Stomach (tissue), 9 donors: Measurements from ENCODE around the gene VMA21. TPM values are rescaled to one million over a fixed set of nuclear protein-coding genes. Genes with fewer than 3 reads are reported as not detected.

Experiments
- DNase-seq, 2 donors: peaks; one replicate each; pipeline versions ENCODE4 v3.0.0 to v3.0.0-alpha.2; 2013 to 2019
- H3K27ac ChIP-seq, 5 donors: fragments of 200-600 bp in 4 of 5; sonication (generic) in 4 of 5; one replicate each; pipeline ENCODE4 v1.5.1; 2013 to 2019; ENCODE audit warnings: mild to moderate bottlenecking in 1 of 5, moderate library complexity in 1 of 5
- H3K27me3 ChIP-seq, 3 donors: fragments of 200-600 bp; sonication (generic); one replicate each; pipeline ENCODE4 v1.5.1; 2017 to 2019; ENCODE audit warnings: mixed run types in 1 of 3
- H3K36me3 ChIP-seq, 4 donors: fragments of 200-600 bp; sonication (generic); 1 replicate in 3 of 4; 2 replicates in 1 of 4; pipeline ENCODE4 v1.5.1; 2016 to 2019
- H3K4me1 ChIP-seq, 4 donors: fragments of 200-600 bp; sonication (generic); one replicate each; pipeline ENCODE4 v1.5.1; 2016 to 2019
- H3K4me3 ChIP-seq, 4 donors: fragments of 200-600 bp; sonication (generic) in 3 of 4; one replicate each; pipeline ENCODE4 v1.5.1; 2016 to 2019; ENCODE audit warnings: mild to moderate bottlenecking in 1 of 4
- H3K9me3 ChIP-seq, 4 donors: fragments of 200-600 bp; sonication (generic); one replicate each; pipeline ENCODE4 v1.5.1; 2016 to 2019
- CTCF ChIP-seq, 7 experiments: fragments of 450-650 bp in 4 of 7; fragments of 200-600 bp in 3 of 7; sonication (generic) in 3 of 7; IDR thresholded peaks; one replicate each; pipeline ENCODE4 v1.5.1; 2016 to 2019; ENCODE audit warnings: antibody characterized with exemption in 7 of 7, control low read depth in 2 of 7, mild to moderate bottlenecking in 1 of 7
- EP300 ChIP-seq: sonication (generic); formaldehyde crosslinking; IDR thresholded peaks from one replicate; pipeline ENCODE4 v1.6.1; 2017; ENCODE audit warnings: antibody characterized with exemption
- POLR2A ChIP-seq, 4 donors: fragments of 450-650 bp; IDR thresholded peaks; one replicate each; pipeline ENCODE4 v1.6.1; 2016; ENCODE audit warnings: antibody characterized with exemption in 4 of 4, control low read depth in 2 of 4, mild to moderate bottlenecking in 1 of 4, moderate library complexity in 1 of 4
- POLR2AphosphoS5 ChIP-seq, 3 donors: sonication (generic); formaldehyde crosslinking; IDR thresholded peaks; one replicate each; pipeline ENCODE4 v1.6.1; 2016; ENCODE audit warnings: antibody characterized with exemption in 3 of 3
- WGBS, 5 donors: extraction: QIAGEN DNeasy Blood & Tissue Kit in 3 of 5; methylation state at CpG; one replicate each; pipeline versions ENCODE4 v1.1.5 to v1.1.7; 2013 to 2018; 5-methylcytosine and 5-hydroxymethylcytosine counted together
- intact Hi-C: fragments of 100-400 bp; cut with DNase I; formaldehyde crosslinking; loops from one replicate; pipeline ENCODE4 v1.15.1; 2023; ENCODE audit warnings: low total_unique reads
- polyA plus RNA-seq, 3 donors: library from polyadenylated mRNA; stranded (reverse); fragments of 200-250 nt; gene quantifications; one replicate each; pipeline ENCODE4 v1.2.3, GENCODE V29; 2013
- total RNA-seq, 5 donors: library from RNA; depleted of rRNA; stranded (reverse); fragments of >200 nt; gene quantifications; one replicate each; pipeline versions ENCODE4 v1.1.0 to v1.2.3, GENCODE V29; 2014 to 2016
- donor health status: healthy with polysubstance abuse.
- donor health status: Bipolar disorder and iron deficiency.
- donor health status: healthy.

VMA21 gene
- total and polyA plus RNA-seq, 8 donors = 0.29 to 35.8 (median 6.4) TPM

- peaks cover 0 to 14% (median 0%) of the 10 kb centered on the region in 3 donors for H3K27me3 ChIP-seq
- no peak for DNase-seq
- H3K4me3 ChIP-seq = no peak overlapping the region
- H3K9me3 ChIP-seq = no peaks in the 10 kb centered on the region
- H3K36me3 ChIP-seq = no peaks in the 10 kb centered on the region
- WGBS, 5 donors = 55 to 93% (median 73%) methylated on average over 2 of the region's 2 CpGs
- peaks cover 0 to 5% (median 3%) of the 10 kb centered on the region in 4 donors for H3K4me1 ChIP-seq
- H3K27ac ChIP-seq = no peak overlapping the region
- intact Hi-C loops = no loop called here
- no peak for TF ChIP-seq CTCF (IDR thresholded peaks at IDR 0.05)
- no peak for TF ChIP-seq POLR2AphosphoS5 (IDR thresholded peaks at IDR 0.05)
- no peak for TF ChIP-seq POLR2A (IDR thresholded peaks at IDR 0.05)
- no peak for TF ChIP-seq EP300
Observed at GRCh38 chrX:151363316-151363715, 33.7 kb upstream of the VMA21 start.

- no peaks in the 10 kb centered on the region for H3K9me3 ChIP-seq
- H3K4me1 ChIP-seq = no peaks in the 10 kb centered on the region
- no peak for DNase-seq
- no peak for TF ChIP-seq POLR2AphosphoS5 (IDR thresholded peaks at IDR 0.05)
- TF ChIP-seq EP300 = no peak
- TF ChIP-seq POLR2A (IDR thresholded peaks at IDR 0.05) = no peak
- TF ChIP-seq CTCF (IDR thresholded peaks at IDR 0.05) = no peak
- no peak overlapping the region for H3K27ac ChIP-seq
- no peak overlapping the region for H3K4me3 ChIP-seq
- no peaks in the 10 kb centered on the region for H3K36me3 ChIP-seq
- H3K27me3 ChIP-seq = no peaks in the 10 kb centered on the region
- intact Hi-C loops = no loop called here
- 61 to 93% (median 86%) methylated on average over 2 of the region's 2 CpGs for WGBS, 5 donors
Observed at GRCh38 chrX:151365579-151365978, 31.4 kb upstream of the VMA21 start.

- Histone ChIP-seq H3K9me3 (no peaks in the 10 kb centered on the region), H3K4me1 (peaks cover 0 to 4% (median 0%) of the 10 kb centered on the region in 4 donors), H3K36me3 (no peaks in the 10 kb centered on the region), H3K4me3 (no peak overlapping the region), H3K27me3 (no peaks in the 10 kb centered on the region), H3K27ac (no peak overlapping the region)
- intact Hi-C loops = no loop called here
- DNase-seq = peak in 1 of 2 donors; percentile 20
- WGBS, 5 donors = 9 to 52% (median 35%) methylated on average over 3 to 21 of the region's 21 CpGs
- TF ChIP-seq POLR2A (IDR thresholded peaks at IDR 0.05) (no peak), EP300 (no peak), CTCF (IDR thresholded peaks at IDR 0.05) (no peak), POLR2AphosphoS5 (IDR thresholded peaks at IDR 0.05) (no peak)
Observed at GRCh38 chrX:151370906-151371305, 26.1 kb upstream of the VMA21 start.

- Histone ChIP-seq H3K27ac (no peak overlapping the region), H3K9me3 (no peaks in the 10 kb centered on the region), H3K36me3 (no peaks in the 10 kb centered on the region), H3K27me3 (no peaks in the 10 kb centered on the region), H3K4me3 (no peak overlapping the region), H3K4me1 (no peaks in the 10 kb centered on the region)
- intact Hi-C loops = no loop called here
- DNase-seq = peak; percentile 17 to 56
- TF ChIP-seq CTCF (IDR thresholded peaks at IDR 0.05) = no peak
- 21 to 50% (median 40%) methylated on average over 6 to 7 of the region's 7 CpGs for WGBS, 5 donors
Observed at GRCh38 chrX:151384807-151385206, 12.2 kb upstream of the VMA21 start.
